Measurements from ENCODE around the gene C5orf46. TPM values are rescaled to one million over a fixed set of nuclear protein-coding genes. Genes with fewer than 3 reads are reported as not detected.

C5orf46 gene
- total RNA-seq, 2 experiments from 2014 or later, result not detected

DNA sequence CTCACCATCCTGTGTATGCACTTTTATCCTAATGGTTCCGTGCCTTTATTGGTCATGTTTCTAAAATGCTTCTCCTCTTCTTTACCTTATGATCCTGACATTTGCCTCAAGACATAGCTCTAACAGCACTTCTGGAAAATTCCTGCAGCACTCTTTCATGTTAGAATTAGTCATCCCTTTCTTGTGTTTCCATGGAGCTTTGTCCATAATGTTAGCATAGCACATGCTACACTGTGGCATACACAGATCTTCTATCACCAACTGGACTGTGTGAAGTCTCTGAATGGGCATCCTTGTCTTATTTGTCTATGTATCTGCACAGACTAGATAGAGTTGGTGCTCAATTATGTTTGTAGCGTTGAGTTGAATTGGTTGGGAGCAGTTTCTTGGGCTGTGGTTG is 25.9 kb downstream of the C5orf46 start:
- Histone ChIP-seq H3K9me3 (ENCODE audit: low read length) (no peaks in the 10 kb centered on the region), H3K36me3 (ENCODE audit: insufficient read depth, low read length) (no peaks in the 10 kb centered on the region), H3K79me2 (ENCODE audit: insufficient read depth, low read depth, low read length) (no peaks in the 10 kb centered on the region), H2AFZ (ENCODE audit: low read length) (no peak overlapping the region), H4K20me1 (ENCODE audit: insufficient read depth, low read length) (no peaks in the 10 kb centered on the region), H3K9me2 (ENCODE audit: insufficient read depth, low read length) (no peaks in the 10 kb centered on the region), H3K4me3 (ENCODE audit: low read depth, low read length, poor library complexity, severe bottlenecking) (no peak overlapping the region), H3K4me2 (ENCODE audit: low read length) (no peak overlapping the region), H3K4me1 (ENCODE audit: insufficient read depth, low read length, poor library complexity, severe bottlenecking) (no peaks in the 10 kb centered on the region), H3K27ac (ENCODE audit: low read depth, low read length, poor library complexity, severe bottlenecking) (no peak overlapping the region)
- no peak for TF ChIP-seq EZH2phosphoT487 (IDR thresholded peaks at IDR 0.05; ENCODE audit: borderline replicate concordance, low read depth, low read length)
- TF ChIP-seq, protein P1, sequence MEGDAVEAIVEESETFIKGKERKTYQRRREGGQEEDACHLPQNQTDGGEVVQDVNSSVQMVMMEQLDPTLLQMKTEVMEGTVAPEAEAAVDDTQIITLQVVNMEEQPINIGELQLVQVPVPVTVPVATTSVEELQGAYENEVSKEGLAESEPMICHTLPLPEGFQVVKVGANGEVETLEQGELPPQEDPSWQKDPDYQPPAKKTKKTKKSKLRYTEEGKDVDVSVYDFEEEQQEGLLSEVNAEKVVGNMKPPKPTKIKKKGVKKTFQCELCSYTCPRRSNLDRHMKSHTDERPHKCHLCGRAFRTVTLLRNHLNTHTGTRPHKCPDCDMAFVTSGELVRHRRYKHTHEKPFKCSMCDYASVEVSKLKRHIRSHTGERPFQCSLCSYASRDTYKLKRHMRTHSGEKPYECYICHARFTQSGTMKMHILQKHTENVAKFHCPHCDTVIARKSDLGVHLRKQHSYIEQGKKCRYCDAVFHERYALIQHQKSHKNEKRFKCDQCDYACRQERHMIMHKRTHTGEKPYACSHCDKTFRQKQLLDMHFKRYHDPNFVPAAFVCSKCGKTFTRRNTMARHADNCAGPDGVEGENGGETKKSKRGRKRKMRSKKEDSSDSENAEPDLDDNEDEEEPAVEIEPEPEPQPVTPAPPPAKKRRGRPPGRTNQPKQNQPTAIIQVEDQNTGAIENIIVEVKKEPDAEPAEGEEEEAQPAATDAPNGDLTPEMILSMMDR (conservative IDR thresholded peaks at IDR 0.05; ENCODE audit: low read length), result no peak
- BruUV-seq (replicated peaks), result no TSS peak
- intact Hi-C loops (cut with micrococcal nuclease; ENCODE audit: unreplicated experiment), result no loop called here
- CTCF ChIA-PET (ENCODE audit: unreplicated experiment), result no interaction called here
- no peak for DNase-seq (ENCODE audit: low spot score)
- POLR2A ChIA-PET, result interaction anchor here (0.5 to 0.6 kb wide), 2 partner anchors 112 to 226 kb away, joined by 3 to 4 read pairs; no protein-coding TSS in a partner anchor

DNA sequence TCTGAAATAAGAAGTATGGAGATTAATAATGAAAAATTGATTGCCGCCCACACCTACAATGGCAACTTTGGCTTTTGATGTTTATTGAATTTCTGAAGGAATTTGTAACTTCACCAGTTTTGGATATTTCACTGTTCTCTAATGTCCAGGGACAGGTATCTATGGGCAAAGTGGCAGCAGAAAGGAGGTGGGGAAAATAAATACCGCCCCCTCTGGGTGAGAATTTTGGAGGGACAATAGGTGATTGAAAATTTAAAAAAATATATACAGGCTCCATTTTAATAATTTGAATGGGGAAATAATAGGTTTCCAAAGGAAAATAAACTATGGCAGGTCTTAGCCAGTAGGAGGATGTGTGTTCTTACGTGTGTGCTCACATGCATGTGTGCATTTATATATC is 26.6 kb downstream of the C5orf46 start:
- no peaks in the 10 kb centered on the region for H3K9me3 ChIP-seq (ENCODE audit: low read length)
- no peak overlapping the region for H2AFZ ChIP-seq (ENCODE audit: low read length)
- H3K4me1 ChIP-seq (ENCODE audit: insufficient read depth, low read length, poor library complexity, severe bottlenecking), result no peaks in the 10 kb centered on the region
- no peak for TF ChIP-seq EZH2phosphoT487 (IDR thresholded peaks at IDR 0.05; ENCODE audit: borderline replicate concordance, low read depth, low read length)
- TF ChIP-seq, protein P1 (conservative IDR thresholded peaks at IDR 0.05; ENCODE audit: low read length), result no peak
- H4K20me1 ChIP-seq (ENCODE audit: insufficient read depth, low read length), result no peaks in the 10 kb centered on the region
- intact Hi-C loops (cut with micrococcal nuclease; ENCODE audit: unreplicated experiment), result no loop called here
- ChIA-PET CTCF (ENCODE audit: unreplicated experiment) (no interaction called here), POLR2A (no interaction called here)
- no peaks in the 10 kb centered on the region for H3K9me2 ChIP-seq (ENCODE audit: insufficient read depth, low read length)
- BruUV-seq (replicated peaks), result no TSS peak
- no peaks in the 10 kb centered on the region for H3K79me2 ChIP-seq (ENCODE audit: insufficient read depth, low read depth, low read length)
- no peak overlapping the region for H3K27ac ChIP-seq (ENCODE audit: low read depth, low read length, poor library complexity, severe bottlenecking)
- no peak overlapping the region for H3K4me3 ChIP-seq (ENCODE audit: low read depth, low read length, poor library complexity, severe bottlenecking)
- H3K4me2 ChIP-seq (ENCODE audit: low read length), result no peak overlapping the region
- H3K36me3 ChIP-seq (ENCODE audit: insufficient read depth, low read length), result no peaks in the 10 kb centered on the region
- DNase-seq (ENCODE audit: low spot score), result no peak

DNA sequence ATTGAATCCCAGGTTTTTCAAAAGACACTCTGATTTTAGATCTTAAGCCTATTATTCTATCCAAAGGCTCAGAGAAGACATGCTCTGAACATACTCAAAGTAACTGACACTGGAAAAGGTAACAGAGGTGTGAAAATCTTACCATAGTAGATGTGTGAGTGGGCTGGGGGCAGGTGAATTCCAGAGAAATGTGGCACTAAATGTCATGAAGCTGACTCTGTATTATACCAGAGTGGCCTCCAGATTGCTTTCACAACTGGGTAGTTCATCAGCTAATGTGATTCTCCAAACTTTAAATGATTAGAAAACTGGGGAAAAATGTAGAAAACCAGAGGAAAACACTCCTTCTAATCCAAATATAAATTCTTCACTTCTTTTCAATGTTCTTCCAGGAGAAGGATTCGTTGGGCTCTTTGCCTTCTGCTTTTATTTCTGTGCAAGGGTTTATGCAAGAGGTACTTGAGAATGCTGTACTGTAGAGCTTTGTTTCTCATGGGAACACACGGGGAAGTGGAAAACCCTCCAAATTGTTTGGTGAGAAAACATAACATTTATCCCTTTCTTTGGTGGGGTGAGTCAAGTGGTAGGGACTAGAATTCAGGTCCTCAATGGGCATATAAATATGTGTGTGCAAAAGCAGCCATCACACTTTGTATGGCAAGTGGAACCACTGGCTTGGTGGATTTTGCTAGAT is 28.1 kb downstream of the C5orf46 start, which contains the start of gene SCGB3A2:
SCGB3A2 (plus strand) TSS at position 646 of the 694 bp plus-strand sequence. CDS start 93 bp downstream, outside the sequence.
- H3K4me3 ChIP-seq (ENCODE audit: low read depth, low read length, poor library complexity, severe bottlenecking), result no peak within 1 kb of the TSS

More for the DNA sequence above, 28.1 kb downstream of the C5orf46 start, which contains the start of gene SCGB3A2:
- BruUV-seq (replicated peaks), result no TSS peak
- no peaks in the 10 kb centered on the region for H3K9me3 ChIP-seq (ENCODE audit: low read length)
- no peaks in the 10 kb centered on the region for H3K36me3 ChIP-seq (ENCODE audit: insufficient read depth, low read length)
- H3K79me2 ChIP-seq (ENCODE audit: insufficient read depth, low read depth, low read length), result no peaks in the 10 kb centered on the region
- no peak within 1 kb of the TSS for H3K27ac ChIP-seq (ENCODE audit: low read depth, low read length, poor library complexity, severe bottlenecking)
- TF ChIP-seq EZH2phosphoT487 (IDR thresholded peaks at IDR 0.05; ENCODE audit: borderline replicate concordance, low read depth, low read length), result no peak
- TF ChIP-seq, protein P1 (conservative IDR thresholded peaks at IDR 0.05; ENCODE audit: low read length), result no peak
- POLR2A ChIA-PET, result no interaction called here
- H3K9me2 ChIP-seq (ENCODE audit: insufficient read depth, low read length), result no peaks in the 10 kb centered on the region
- H3K4me2 ChIP-seq (ENCODE audit: low read length), result no peak within 1 kb of the TSS
- no peak within 1 kb of the TSS for H2AFZ ChIP-seq (ENCODE audit: low read length)
- intact Hi-C loops (cut with micrococcal nuclease; ENCODE audit: unreplicated experiment), result no loop called here
- H4K20me1 ChIP-seq (ENCODE audit: insufficient read depth, low read length), result no peaks in the 10 kb centered on the region
- no peak for DNase-seq (ENCODE audit: low spot score)
- CTCF ChIA-PET (ENCODE audit: unreplicated experiment), result no interaction called here
- H3K4me1 ChIP-seq (ENCODE audit: insufficient read depth, low read length, poor library complexity, severe bottlenecking), result no peaks in the 10 kb centered on the region
